GM18858 (cell line): Measurements from ENCODE around the gene COX7A2L.
"Not testable (repeated sequence)": the region's sequence is repeated elsewhere in the genome, so short reads cannot be mapped to it uniquely, and the experiment has no call there.

Source experiments
- ATAC-seq: cut with Tn5 transposase; IDR thresholded peaks from one replicate; pipeline ENCODE4 v1.9.1; 2021; ENCODE audit not compliant: unreplicated experiment

Gene COX7A2L

GRCh38 chr2:42340045-42340937 lies 20.7 kb downstream of the COX7A2L start:
- ATAC-seq, result no peak

- ATAC-seq, result no peak
These were observed 21.7 kb downstream of the COX7A2L start for GRCh38 chr2:42339191-42339912.

- ATAC-seq, result no peak
These were observed 22.3 kb downstream of the COX7A2L start for GRCh38 chr2:42338567-42339190.

GRCh38 chr2:42337846-42338566 lies 23.0 kb downstream of the COX7A2L start:
- ATAC-seq, result no peak

GRCh38 chr2:42337356-42337820 lies 23.6 kb downstream of the COX7A2L start:
- no peak for ATAC-seq

GRCh38 chr2:42336361-42336965 lies 24.6 kb downstream of the COX7A2L start:
- no peak for ATAC-seq

- ATAC-seq, result no peak
These were observed 25.4 kb downstream of the COX7A2L start for GRCh38 chr2:42335514-42336104.

GRCh38 chr2:42334865-42335264 lies 26.2 kb downstream of the COX7A2L start:
- not testable (repeated sequence) for ATAC-seq

- ATAC-seq, result no peak
These were observed 26.8 kb downstream of the COX7A2L start for GRCh38 chr2:42334220-42334619.

- no peak for ATAC-seq
These were observed 27.4 kb downstream of the COX7A2L start for GRCh38 chr2:42333579-42333978.

- ATAC-seq, result no peak
These were observed 28.4 kb downstream of the COX7A2L start for GRCh38 chr2:42332575-42332974.

GRCh38 chr2:42331569-42332284 lies 29.3 kb downstream of the COX7A2L start:
- ATAC-seq, result no peak

- ATAC-seq, result no peak
These were observed 31.3 kb downstream of the COX7A2L start for GRCh38 chr2:42329736-42330135.

GRCh38 chr2:42328923-42329322 lies 32.1 kb downstream of the COX7A2L start:
- no peak for ATAC-seq

GRCh38 chr2:42328148-42328833 lies 32.7 kb downstream of the COX7A2L start:
- ATAC-seq, result no peak

GRCh38 chr2:42327125-42327524 lies 33.9 kb downstream of the COX7A2L start:
- no peak for ATAC-seq

- ATAC-seq, result no peak
These were observed 35.4 kb downstream of the COX7A2L start for GRCh38 chr2:42325609-42326008.

GRCh38 chr2:42324949-42325348 lies 36.1 kb downstream of the COX7A2L start:
- ATAC-seq, result no peak

- no peak for ATAC-seq
These were observed 36.8 kb downstream of the COX7A2L start for GRCh38 chr2:42324244-42324643.
